DMS79 treated with DMSO at 0.1 percent for 48 hours (cell line): ENCODE results near the gene CALML6.

Source experiments
- DNase-seq: peaks from one replicate; lab custom pipeline; 2025; lab: John Stamatoyannopoulos, UW

The CALML6 gene

GRCh38 chr1:1892079-1892762 is 22.8 kb upstream of the CALML6 start:
- DNase-seq, result no peak

GRCh38 chr1:1892763-1893120 is 22.3 kb upstream of the CALML6 start:
- no peak for DNase-seq

GRCh38 chr1:1893291-1893985 is 21.6 kb upstream of the CALML6 start:
- no peak for DNase-seq

- no peak for DNase-seq
Observed at GRCh38 chr1:1893997-1894353, 21.1 kb upstream of the CALML6 start.

- no peak for DNase-seq
Observed at GRCh38 chr1:1894354-1895059, 20.6 kb upstream of the CALML6 start.

- DNase-seq, result no peak
Observed at GRCh38 chr1:1895060-1895418, 20.0 kb upstream of the CALML6 start.

- DNase-seq, result no peak
Observed at GRCh38 chr1:1895456-1896336, 19.4 kb upstream of the CALML6 start.

- DNase-seq, result no peak
Observed at GRCh38 chr1:1898246-1898933, 16.7 kb upstream of the CALML6 start.

- DNase-seq, result no peak
Observed at GRCh38 chr1:1899266-1899966, 15.6 kb upstream of the CALML6 start.

- DNase-seq, result no peak
Observed at GRCh38 chr1:1899967-1900327, 15.1 kb upstream of the CALML6 start.

GRCh38 chr1:1900883-1901640 is 14.0 kb upstream of the CALML6 start:
- DNase-seq, result no peak

- no peak for DNase-seq
Observed at GRCh38 chr1:1901641-1902294, 13.3 kb upstream of the CALML6 start.

GRCh38 chr1:1903224-1903623 is 11.8 kb upstream of the CALML6 start:
- DNase-seq, result no peak

GRCh38 chr1:1906185-1907097 is 8.6 kb upstream of the CALML6 start:
- DNase-seq, result no peak

- no peak for DNase-seq
Observed at GRCh38 chr1:1907098-1907736, 7.8 kb upstream of the CALML6 start.

- DNase-seq, result no peak
Observed at GRCh38 chr1:1908506-1908791, 6.6 kb upstream of the CALML6 start.

GRCh38 chr1:1910033-1910465 is 5.0 kb upstream of the CALML6 start:
- DNase-seq, result no peak

GRCh38 chr1:1910651-1911331 is 4.3 kb upstream of the CALML6 start:
- DNase-seq, result no peak
